Measurements from ENCODE around the gene ICOSLG. TPM values are rescaled to one million over a fixed set of nuclear protein-coding genes. Genes with fewer than 3 reads are reported as not detected.
"Not testable (repeated sequence)": the region's sequence is repeated elsewhere in the genome, so short reads cannot be mapped to it uniquely, and the experiment has no call there.

Gene ICOSLG
- total RNA-seq, 1 donor from 2014 or later: 12.3 TPM

- intact Hi-C loops (cut with micrococcal nuclease): not testable (repeated sequence)
Observed at GRCh38 chr21:44227614-44228013, 13.1 kb downstream of the ICOSLG start.

DNA sequence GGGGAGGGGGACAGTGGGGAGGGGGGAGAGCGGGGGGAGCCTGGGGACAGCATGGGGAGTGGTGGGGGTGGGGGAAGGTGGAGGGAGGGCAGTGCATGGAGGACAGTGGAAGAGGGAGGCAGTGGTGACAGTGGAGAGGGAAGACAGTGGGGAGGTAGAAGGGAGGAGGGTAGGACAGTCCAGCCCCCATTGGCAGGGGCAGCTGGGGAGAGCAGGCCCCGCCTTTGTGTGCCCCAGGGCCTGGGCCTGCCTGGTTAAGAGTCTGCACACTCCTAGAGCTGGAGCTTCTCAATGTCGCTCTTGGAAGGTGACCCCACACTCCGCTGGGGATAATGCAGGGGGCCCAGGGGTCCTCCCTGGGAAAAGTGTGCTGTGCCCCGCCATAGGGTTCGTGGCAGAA lies 15.1 kb downstream of the ICOSLG start:
- intact Hi-C loops (cut with micrococcal nuclease): not testable (repeated sequence)

DNA sequence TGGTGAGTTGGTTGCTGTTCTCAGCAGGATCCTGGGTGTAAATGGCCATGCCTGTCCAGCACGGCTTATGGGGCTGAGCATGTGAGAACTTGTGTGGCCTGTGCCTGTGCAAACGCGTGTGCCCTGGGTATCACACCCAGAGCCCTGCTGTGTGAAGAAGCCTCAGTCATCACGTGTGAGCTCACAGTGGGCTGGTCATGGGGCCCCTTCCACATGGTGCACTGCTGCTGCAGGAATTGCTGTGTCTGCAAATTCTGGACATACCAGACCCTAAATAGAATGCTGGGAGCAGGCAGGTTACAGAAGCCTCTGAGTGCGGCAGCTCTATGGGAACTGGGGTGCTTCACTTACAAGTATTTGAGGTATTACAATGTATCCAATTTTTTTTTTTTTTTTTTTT lies 17.4 kb downstream of the ICOSLG start:
- intact Hi-C loops (cut with micrococcal nuclease): not testable (repeated sequence)

GRCh38 chr21:44220674-44221073 lies 20.1 kb downstream of the ICOSLG start:
- intact Hi-C loops (cut with micrococcal nuclease): not testable (repeated sequence)

DNA sequence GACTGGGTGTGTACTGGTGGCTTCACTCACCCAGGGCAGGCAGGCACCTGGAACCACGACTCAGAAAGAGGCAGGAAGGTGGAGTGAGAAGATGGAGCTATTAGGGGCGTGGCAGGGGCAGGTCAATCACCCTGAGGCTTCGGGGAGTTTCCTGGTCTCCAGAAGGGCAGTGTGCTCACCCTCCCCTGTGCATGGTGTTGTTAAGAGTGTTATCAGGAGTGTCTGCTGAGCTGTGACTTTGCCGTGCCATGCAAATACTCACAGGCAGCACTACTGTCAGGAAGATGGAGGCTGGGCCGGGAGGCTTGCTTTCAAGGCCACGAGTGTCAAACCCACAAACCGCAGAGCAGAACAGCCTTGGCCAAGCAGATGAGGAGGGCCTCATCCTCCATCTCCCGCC lies 22.3 kb downstream of the ICOSLG start:
- intact Hi-C loops (cut with micrococcal nuclease): not testable (repeated sequence)

DNA sequence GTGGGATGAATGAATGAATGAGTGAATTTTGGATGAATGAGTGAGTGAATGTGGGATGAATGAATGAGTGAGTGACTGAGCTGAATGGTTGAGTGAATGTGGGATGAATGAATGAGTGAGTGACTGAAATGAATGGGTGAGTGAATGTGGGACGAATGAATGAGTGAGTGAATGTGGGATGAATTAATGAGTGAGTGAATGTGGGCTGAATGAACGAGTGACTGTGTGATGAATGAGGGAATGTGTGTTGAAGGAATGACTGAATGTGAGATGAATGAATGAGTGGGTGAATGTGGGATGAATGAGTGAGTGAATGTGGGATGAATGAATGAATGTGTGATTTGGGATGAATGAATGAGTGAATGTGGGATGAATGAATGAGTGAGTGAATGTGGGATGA lies 28.8 kb downstream of the ICOSLG start:
- intact Hi-C loops (cut with micrococcal nuclease): not testable (repeated sequence)

DNA sequence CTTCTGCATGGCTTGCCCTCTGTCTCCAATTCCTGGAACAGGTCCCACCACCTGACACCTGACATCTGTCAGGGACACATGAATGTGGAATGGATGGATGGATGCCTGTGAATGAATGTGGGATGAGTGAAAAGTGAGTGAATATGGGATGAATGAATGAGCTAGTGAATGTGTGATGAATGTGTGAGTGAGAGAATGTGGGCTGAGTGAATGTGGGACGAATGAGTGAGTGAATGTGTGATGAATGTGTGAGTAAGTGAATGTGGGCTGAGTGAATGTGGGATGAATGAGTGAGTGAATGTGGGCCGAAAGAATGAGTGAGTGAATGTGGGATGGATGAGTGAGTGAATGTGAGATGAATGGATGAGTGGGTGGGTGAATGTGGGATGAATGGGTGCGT lies 29.2 kb downstream of the ICOSLG start:
- intact Hi-C loops (cut with micrococcal nuclease): not testable (repeated sequence)

DNA sequence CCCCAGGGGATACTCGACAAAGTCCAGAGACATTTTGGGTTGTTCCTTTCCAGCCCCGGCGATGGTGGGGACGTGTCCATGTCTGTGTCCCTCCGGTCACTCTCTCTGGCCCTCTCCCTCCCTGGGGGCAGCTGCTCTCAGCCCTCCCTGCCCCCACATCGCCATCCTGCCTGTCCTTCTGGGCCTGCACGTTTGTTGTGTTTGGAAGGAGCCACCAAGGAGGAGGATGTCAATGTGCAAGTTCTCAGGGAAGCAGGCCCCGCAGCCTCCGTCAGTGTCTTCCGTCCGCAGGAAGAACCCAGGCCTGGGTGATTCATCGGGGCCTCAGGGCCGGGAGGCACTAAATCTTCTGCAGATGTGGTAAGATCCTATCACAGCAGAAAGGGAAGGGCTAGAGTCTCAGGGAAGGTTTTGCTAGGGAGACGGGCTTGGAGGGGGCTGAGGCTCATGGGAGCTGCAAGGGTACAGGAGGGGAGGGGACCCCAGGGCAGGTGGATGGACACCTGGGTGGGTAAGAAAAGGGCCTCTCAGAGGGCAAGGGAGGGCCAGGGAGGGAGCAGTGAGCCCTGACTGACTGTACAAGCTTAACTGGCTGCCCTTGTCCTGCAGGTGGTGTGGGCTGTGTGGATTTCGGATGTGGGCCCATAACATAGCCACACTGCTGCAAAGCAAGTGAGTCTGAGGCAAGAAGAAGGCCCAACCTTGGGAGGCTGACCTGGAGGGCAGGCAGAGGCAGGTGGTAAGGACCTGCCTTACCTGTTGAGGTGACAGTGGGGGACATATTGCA lies 32.7 kb downstream of the ICOSLG start:
- intact Hi-C loops (cut with micrococcal nuclease): not testable (repeated sequence)

GRCh38 chr21:44206698-44207676 lies 33.8 kb downstream of the ICOSLG start:
- intact Hi-C loops (cut with micrococcal nuclease): not testable (repeated sequence)

DNA sequence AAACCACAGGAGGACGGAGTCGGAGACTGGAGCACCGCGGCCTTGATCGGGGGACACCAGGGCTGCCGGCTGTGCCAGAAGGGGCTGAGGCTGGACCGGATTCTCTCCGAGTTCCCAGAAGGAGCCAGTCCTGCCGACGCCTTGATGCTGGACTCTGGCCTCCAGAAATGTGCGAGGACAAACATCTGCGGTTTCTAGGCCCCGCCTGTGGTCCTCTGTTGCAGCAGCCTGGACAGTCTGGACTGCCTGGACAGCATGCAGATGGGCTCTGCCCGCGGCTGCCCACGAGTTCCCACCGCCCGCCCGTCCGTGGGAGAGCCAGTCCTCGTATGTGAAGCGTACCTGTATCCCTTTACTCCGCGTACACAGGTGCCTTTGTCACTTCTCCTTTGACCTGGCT lies 34.6 kb downstream of the ICOSLG start:
- intact Hi-C loops (cut with micrococcal nuclease): not testable (repeated sequence)

GRCh38 chr21:44202590-44203299 lies 38.0 kb downstream of the ICOSLG start:
- intact Hi-C loops (cut with micrococcal nuclease): not testable (repeated sequence)

GRCh38 chr21:44199997-44200396 lies 40.7 kb downstream of the ICOSLG start:
- intact Hi-C loops (cut with micrococcal nuclease): not testable (repeated sequence)

DNA sequence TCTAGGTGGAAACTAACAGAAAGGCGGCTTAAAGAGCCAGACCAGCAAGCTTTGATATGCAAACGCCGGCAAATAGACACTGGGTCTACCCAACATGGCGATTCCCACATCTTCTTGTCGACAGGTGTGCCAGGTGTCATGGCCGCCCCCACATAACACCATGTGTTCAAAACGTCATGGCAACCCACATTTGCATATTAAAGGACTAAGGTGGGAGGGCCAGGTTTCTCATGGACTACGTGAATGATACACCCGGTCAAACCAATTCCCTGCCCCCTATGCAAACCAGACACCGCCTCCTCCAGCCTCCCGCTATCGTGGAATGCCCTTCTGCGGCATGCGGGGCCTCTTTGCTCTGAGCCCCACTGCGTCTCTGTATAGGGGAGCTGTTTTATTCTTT lies 41.3 kb downstream of the ICOSLG start:
- intact Hi-C loops (cut with micrococcal nuclease): no loop called here

DNA sequence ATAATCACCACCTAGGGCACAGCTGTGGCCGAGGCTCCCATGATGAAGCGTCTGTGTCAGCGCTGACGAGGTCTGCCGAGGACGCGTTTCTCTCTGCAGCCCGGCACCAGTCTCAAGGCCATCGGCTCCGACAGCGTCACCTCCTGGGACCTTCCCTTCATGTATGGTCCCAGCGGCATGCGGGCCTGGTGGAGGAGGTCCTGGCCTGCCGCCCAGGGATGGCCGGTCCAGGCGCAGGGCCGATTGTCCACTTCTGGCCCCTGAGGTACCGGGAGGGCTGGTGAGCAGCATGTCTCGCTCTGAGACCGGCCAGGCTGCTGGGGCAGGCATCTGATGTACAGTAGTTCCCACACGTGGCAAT lies 43.6 kb downstream of the ICOSLG start:
- intact Hi-C loops (cut with micrococcal nuclease): not testable (repeated sequence)

GRCh38 chr21:44196212-44197155 lies 44.3 kb downstream of the ICOSLG start:
- intact Hi-C loops (cut with micrococcal nuclease): not testable (repeated sequence)

DNA sequence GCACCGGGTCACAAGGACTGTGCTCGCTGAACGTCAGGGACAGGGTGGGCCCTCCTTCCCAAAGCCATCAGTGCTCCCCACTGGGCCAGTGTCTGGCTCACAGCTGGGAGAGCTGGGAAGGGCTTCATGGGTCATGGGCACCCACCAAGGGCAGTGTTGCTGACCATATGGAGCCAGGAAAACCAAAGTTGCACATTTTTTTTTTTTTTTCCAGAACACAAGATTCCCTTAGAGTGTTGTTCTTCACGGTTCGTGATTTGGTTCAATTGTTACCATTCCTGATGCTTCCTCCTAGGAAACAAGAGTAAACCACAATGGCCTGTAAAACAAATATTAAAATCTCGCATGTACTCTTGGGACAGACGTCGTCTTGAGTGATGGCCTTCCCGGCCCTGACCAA lies 45.9 kb downstream of the ICOSLG start:
- intact Hi-C loops (cut with micrococcal nuclease): not testable (repeated sequence)

GRCh38 chr21:44194451-44194850 lies 46.3 kb downstream of the ICOSLG start:
- intact Hi-C loops (cut with micrococcal nuclease): not testable (repeated sequence)

DNA sequence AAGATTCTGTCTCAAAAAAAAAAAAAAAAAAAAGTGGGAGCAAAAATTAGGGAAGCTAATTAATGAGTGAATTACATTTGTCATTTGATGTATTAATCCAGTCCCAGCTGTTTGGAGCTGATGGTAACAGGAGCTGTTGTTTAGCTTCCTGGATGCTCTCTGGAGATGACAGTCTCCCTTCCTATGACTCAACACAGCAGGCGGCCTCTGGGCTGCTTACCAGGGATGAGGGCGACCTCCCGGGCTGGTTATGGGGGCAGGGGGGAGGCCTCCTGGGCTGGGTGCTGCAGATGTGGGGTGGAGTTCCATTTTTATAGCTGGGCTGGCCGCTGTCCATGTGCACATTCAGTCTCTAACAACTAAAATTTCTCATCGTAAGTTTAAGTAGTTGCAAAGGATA lies 47.6 kb downstream of the ICOSLG start:
- intact Hi-C loops (cut with micrococcal nuclease): not testable (repeated sequence)

DNA sequence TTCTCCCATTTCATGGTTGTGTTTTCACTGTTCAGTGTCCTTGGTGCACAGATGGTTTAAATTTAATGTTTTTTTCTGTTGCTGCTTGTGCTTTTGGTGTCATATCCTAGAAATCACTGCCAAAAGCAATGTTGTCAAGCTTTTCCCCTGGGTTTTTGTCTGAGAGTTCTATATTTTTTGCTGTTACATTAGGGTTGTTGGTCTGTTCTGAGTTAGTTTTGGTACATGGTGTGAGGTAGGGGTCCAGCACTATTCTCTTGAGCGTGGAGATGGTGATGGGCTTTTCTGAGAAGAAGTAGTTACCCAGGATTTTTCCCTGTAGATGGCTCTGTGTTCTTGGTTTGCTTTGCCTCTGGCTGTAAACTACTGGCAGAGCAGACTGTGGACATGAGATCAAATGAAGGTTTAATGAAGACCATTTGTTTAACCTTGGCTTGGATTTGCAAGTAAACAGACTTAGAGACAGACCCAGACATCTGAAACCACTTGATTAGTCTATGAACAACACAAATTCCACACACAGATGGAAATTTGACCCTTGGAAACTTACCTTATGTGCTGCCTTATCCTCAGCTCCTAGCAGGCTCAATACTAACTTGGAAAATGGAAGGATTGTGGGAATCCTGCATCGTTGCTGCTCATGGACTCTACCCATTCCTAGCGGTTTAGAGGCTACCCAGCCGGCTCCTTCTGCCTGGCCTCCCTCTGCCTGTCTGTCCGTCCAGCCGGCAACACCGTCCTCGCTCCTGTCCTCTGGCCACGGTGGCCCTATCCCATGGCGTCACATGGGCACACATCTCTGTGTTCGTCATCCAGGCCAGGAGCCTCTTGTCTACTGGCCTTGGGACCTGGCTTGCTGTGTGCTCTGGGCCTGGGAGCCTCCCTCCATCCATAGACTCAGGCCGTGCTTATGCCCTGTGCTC lies 50.1 kb downstream of the ICOSLG start:
- intact Hi-C loops (cut with micrococcal nuclease): not testable (repeated sequence)

All from T-helper 1 cell treated with Interleukin-12 subunit alpha and Interleukin-12 subunit beta and Interleukin-4 antibody, amounts not matched to agents 30 ng/mL and 1 ng/mL, for 36 hours (primary cell).